Loucy (cell line): Measurements from ENCODE around the gene ITGA11.

Experiments
- H2AFZ ChIP-seq: fragments of 200-600 bp; sonication (generic); 2 replicates; pipeline ENCODE4 v1.6.0; 2016; ENCODE audit warnings: antibody characterized with exemption, mild to moderate bottlenecking, low read length, moderate library complexity
- H3F3A ChIP-seq: fragments of 200-600 bp; 2 replicates; pipeline ENCODE4 v1.6.0; 2016; ENCODE audit warnings: antibody characterized with exemption, low read depth, mild to moderate bottlenecking
- H3K27me3 ChIP-seq: fragments of 200-600 bp; sonication (generic); 2 replicates; pipeline ENCODE4 v1.6.1; 2014; ENCODE audit warnings: low read length, mild to moderate bottlenecking; ENCODE audit not compliant: insufficient read depth, poor library complexity, severe bottlenecking
- H3K36me3 ChIP-seq: fragments of 200-600 bp; sonication (generic); 2 replicates; pipeline ENCODE4 v1.6.1; 2016; ENCODE audit warnings: low read length; ENCODE audit not compliant: insufficient read depth
- H3K4me1 ChIP-seq: fragments of 200-600 bp; sonication (generic); 2 replicates; pipeline ENCODE4 v1.5.1; 2014; ENCODE audit warnings: low read length, mild to moderate bottlenecking; ENCODE audit not compliant: insufficient read depth, poor library complexity, severe bottlenecking
- H3K4me2 ChIP-seq: fragments of 200-600 bp; sonication (generic); 2 replicates; pipeline ENCODE4 v1.6.0; 2014; ENCODE audit warnings: antibody characterized with exemption, low read length, low read depth, mild to moderate bottlenecking; ENCODE audit not compliant: poor library complexity, severe bottlenecking
- H3K4me3 ChIP-seq: fragments of 200-600 bp; sonication (generic); 2 replicates; pipeline ENCODE4 v1.5.1; 2014; ENCODE audit warnings: low read length, mild to moderate bottlenecking, mixed read lengths; ENCODE audit not compliant: poor library complexity, severe bottlenecking
- H3K79me2 ChIP-seq: fragments of 200-600 bp; sonication (generic); 2 replicates; pipeline ENCODE4 v1.6.1; 2014; ENCODE audit warnings: low read length; ENCODE audit not compliant: insufficient read depth
- H3K9ac ChIP-seq: fragments of 200-600 bp; sonication (generic); 2 replicates; pipeline ENCODE4 v1.6.0; 2014; ENCODE audit warnings: mild to moderate bottlenecking, low read depth, low read length, moderate library complexity; ENCODE audit not compliant: poor library complexity, severe bottlenecking
- H3K9me2 ChIP-seq: fragments of 200-600 bp; sonication (generic); replicated peaks from 2 replicates; pipeline ENCODE4 v1.6.1; 2016; ENCODE audit warnings: low read depth, low read length, mixed read lengths
- H3K9me3 ChIP-seq: fragments of 200-600 bp; sonication (generic); 2 replicates; pipeline ENCODE4 v1.6.1; 2014; ENCODE audit warnings: mild to moderate bottlenecking, antibody characterized with exemption, low read length, low read depth; ENCODE audit not compliant: insufficient read depth
- H4K20me1 ChIP-seq: fragments of 200-600 bp; sonication (generic); 2 replicates; pipeline ENCODE4 v1.6.0; 2014; ENCODE audit warnings: antibody characterized with exemption, low read length, mild to moderate bottlenecking; ENCODE audit not compliant: insufficient read depth, poor library complexity, severe bottlenecking
- EZH2phosphoT487 ChIP-seq: fragments of 200-600 bp; IDR thresholded peaks from 2 replicates; pipeline ENCODE4 v1.6.1; 2018; ENCODE audit warnings: antibody characterized with exemption, mild to moderate bottlenecking, moderate library complexity, borderline replicate concordance
- TF ChIP-seq, protein P1 (sequence below): fragments of 200-600 bp; sonication (generic); conservative IDR thresholded peaks from 2 replicates; pipeline ENCODE4 v1.5.1; 2014; ENCODE audit warnings: mild to moderate bottlenecking, antibody characterized with exemption, low read length

ITGA11 gene

DNA sequence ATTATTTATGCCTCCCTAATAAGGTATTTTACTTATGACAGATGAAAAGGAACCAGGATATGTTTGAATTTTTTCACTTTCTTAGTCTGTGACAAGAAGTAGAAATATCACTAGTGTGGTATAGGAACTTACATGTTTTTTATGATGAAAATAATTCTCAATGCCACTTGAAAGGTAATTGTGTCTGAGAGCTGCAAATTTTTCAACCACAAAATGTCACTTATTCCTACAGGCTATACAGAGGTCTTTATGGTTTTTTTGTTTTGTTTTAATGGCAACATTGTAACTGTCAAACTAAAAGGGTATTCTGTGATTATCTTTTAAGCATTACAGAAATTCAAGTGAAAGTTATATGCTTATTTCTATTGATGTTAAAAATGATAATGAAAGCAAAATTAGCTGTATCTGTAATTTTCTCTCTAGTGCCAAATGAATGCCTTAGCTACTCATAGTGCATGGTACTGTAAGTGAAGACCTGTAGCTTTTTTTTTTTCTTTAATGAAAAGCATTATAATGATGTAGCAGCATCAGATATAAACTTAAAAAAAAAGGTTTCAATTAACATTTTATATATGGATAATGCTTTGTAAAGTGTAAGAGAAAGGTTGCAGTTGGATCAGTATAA is 139.7 kb downstream of the ITGA11 start:
- H3K27me3 ChIP-seq = no peaks in the 10 kb centered on the region
- peak overlapping the region; percentile 27 for H3K4me2 ChIP-seq
- H3F3A ChIP-seq = no peaks in the 10 kb centered on the region
- H2AFZ ChIP-seq = no peak overlapping the region
- peaks cover 73% of the 10 kb centered on the region for H3K79me2 ChIP-seq
- peaks cover 60% of the 10 kb centered on the region for H4K20me1 ChIP-seq
- no peaks in the 10 kb centered on the region for H3K9me2 ChIP-seq
- peaks cover 29% of the 10 kb centered on the region for H3K4me1 ChIP-seq
- TF ChIP-seq, protein P1, sequence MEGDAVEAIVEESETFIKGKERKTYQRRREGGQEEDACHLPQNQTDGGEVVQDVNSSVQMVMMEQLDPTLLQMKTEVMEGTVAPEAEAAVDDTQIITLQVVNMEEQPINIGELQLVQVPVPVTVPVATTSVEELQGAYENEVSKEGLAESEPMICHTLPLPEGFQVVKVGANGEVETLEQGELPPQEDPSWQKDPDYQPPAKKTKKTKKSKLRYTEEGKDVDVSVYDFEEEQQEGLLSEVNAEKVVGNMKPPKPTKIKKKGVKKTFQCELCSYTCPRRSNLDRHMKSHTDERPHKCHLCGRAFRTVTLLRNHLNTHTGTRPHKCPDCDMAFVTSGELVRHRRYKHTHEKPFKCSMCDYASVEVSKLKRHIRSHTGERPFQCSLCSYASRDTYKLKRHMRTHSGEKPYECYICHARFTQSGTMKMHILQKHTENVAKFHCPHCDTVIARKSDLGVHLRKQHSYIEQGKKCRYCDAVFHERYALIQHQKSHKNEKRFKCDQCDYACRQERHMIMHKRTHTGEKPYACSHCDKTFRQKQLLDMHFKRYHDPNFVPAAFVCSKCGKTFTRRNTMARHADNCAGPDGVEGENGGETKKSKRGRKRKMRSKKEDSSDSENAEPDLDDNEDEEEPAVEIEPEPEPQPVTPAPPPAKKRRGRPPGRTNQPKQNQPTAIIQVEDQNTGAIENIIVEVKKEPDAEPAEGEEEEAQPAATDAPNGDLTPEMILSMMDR = no peak
- no peak for TF ChIP-seq EZH2phosphoT487
- H3K9ac ChIP-seq = no peak overlapping the region
- H3K4me3 ChIP-seq = no peak overlapping the region
- no peaks in the 10 kb centered on the region for H3K9me3 ChIP-seq
- H3K36me3 ChIP-seq = peaks cover 44% of the 10 kb centered on the region

DNA sequence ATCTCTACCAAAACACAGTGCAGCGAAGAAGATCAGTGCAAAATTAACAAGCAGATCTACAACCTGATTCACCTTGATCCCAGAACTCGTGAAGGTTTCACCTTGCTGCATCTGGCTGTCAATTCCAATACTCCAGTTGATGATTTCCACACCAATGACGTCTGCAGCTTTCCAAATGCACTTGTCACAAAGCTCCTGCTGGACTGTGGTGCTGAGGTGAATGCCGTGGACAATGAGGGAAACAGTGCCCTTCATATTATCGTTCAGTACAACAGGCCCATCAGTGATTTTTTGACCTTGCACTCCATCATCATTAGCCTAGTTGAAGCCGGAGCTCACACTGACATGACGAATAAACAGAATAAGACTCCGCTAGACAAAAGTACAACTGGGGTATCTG is 141.2 kb downstream of the ITGA11 start:
- Histone ChIP-seq H3K9ac (no peak overlapping the region), H3K36me3 (peaks cover 44% of the 10 kb centered on the region), H3K9me2 (no peaks in the 10 kb centered on the region), H3K4me3 (no peak overlapping the region), H2AFZ (no peak overlapping the region), H3K27me3 (no peaks in the 10 kb centered on the region), H3K79me2 (peaks cover 88% of the 10 kb centered on the region), H3F3A (no peaks in the 10 kb centered on the region), H3K9me3 (no peaks in the 10 kb centered on the region), H3K4me1 (peaks cover 35% of the 10 kb centered on the region), H3K4me2 (no peak overlapping the region), H4K20me1 (peaks cover 73% of the 10 kb centered on the region)
- TF ChIP-seq EZH2phosphoT487 = no peak
- TF ChIP-seq, protein P1 = no peak

DNA sequence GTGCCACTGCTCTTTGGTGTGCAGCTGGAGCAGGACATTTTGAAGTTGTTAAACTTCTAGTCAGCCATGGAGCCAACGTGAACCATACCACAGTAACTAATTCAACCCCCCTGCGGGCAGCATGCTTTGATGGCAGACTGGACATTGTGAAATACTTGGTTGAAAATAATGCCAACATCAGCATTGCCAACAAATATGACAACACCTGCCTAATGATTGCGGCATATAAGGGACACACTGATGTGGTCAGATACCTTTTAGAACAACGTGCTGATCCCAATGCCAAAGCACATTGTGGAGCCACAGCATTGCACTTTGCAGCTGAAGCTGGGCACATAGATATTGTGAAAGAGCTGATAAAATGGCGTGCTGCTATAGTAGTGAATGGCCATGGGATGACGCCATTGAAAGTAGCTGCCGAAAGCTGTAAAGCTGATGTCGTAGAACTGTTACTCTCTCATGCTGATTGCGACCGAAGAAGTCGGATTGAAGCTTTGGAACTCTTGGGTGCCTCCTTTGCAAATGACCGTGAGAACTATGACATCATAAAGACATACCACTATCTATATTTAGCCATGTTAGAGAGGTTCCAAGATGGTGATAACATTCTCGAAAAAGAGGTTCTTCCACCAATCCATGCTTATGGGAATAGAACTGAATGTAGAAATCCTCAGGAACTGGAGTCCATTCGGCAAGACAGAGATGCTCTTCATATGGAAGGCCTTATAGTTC is 142.2 kb downstream of the ITGA11 start:
- Histone ChIP-seq H3K4me1 (peaks cover 44% of the 10 kb centered on the region), H3K4me3 (no peak overlapping the region), H3K79me2 (peaks cover 93% of the 10 kb centered on the region), H3K27me3 (no peaks in the 10 kb centered on the region), H3K9me3 (no peaks in the 10 kb centered on the region), H3K4me2 (no peak overlapping the region), H2AFZ (no peak overlapping the region), H4K20me1 (peaks cover 83% of the 10 kb centered on the region), H3F3A (no peaks in the 10 kb centered on the region), H3K36me3 (peaks cover 52% of the 10 kb centered on the region), H3K9me2 (no peaks in the 10 kb centered on the region), H3K9ac (no peak overlapping the region)
- TF ChIP-seq EZH2phosphoT487 = no peak
- TF ChIP-seq, protein P1 = no peak
